ENCODE measurements around the gene KLRC4. TPM values are rescaled to one million over a fixed set of nuclear protein-coding genes. Genes with fewer than 3 reads are reported as not detected.

KLRC4 gene
- total and polyA plus RNA-seq, 10 of the 15 experiments (the other 5 are each of a cell fraction or from before 2014, with no cell fraction given) = 0.07 to 0.34 TPM; not detected in 8

DNA sequence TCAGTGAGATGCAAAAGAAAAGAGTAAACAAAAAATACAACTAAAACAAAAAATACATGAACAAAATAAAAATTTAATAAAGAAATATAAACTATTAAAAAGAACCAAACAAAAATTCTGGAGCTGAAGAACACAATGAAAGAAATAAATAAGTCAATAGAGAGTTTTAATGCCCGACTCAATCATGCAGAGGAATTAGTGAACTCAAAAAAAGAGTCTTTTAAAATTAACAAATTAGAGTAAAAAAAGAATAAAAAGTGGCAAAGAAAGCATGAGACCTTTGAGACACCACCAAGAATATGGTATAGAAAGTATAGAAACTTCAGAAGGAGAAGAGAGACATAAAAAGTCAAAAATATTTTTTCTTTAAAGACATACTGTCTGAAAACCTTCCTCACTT, 46.2 kb upstream of the KLRC4 start:
- Histone ChIP-seq H2AFZ (ENCODE audit: control insufficient read depth, low read depth, low read length) (no peak overlapping the region), H3K4me1 (ENCODE audit: control insufficient read depth, insufficient read depth, low read length) (no peaks in the 10 kb centered on the region), H3K4me2 (ENCODE audit: control insufficient read depth, insufficient read depth) (no peak overlapping the region), H4K20me1 (ENCODE audit: control insufficient read depth, insufficient read depth) (no peaks in the 10 kb centered on the region), H3K9me3 (replicated peaks; ENCODE audit: control insufficient read depth, insufficient read depth, low read length) (peaks cover 15% of the 10 kb centered on the region), H3K4me3 (no peak overlapping the region), H3K79me2 (ENCODE audit: control insufficient read depth, insufficient read depth, low read length) (no peaks in the 10 kb centered on the region), H3K27ac (ENCODE audit: control insufficient read depth, insufficient read depth) (no peak overlapping the region), H3K9ac (ENCODE audit: control insufficient read depth, insufficient read depth, low read length) (no peak overlapping the region), H3K27me3 (replicated peaks in 1 of 2; ENCODE audit: control insufficient read depth in 2 of 2, insufficient read depth in 2 of 2, low read length in 1 of 2) (no peaks in the 10 kb centered on the region), H3K36me3 (ENCODE audit: control insufficient read depth in 2 of 2, insufficient read depth in 2 of 2, low read length in 1 of 2) (no peaks in the 10 kb centered on the region)
- FAIRE-seq (no peak), DNase-seq (ENCODE audit: low read depth, low spot score) (no peak), ATAC-seq (no peak)
- intact Hi-C loops (cut with micrococcal nuclease; ENCODE audit: unreplicated experiment) = no loop called here
- ChIA-PET RAD21 (ENCODE audit: unreplicated experiment) (no interaction called here), POLR2A (no interaction called here), CTCF (interaction anchor here (0.9 kb wide), 1 partner anchor 24 kb away, joined by 3 read pairs; no protein-coding TSS in a partner anchor), SMC1A (ENCODE audit: uncharacterized antibody, unreplicated experiment) (interaction anchor here (0.6 to 1.4 kb wide), 4 partner anchors 10 to 158 kb away, joined by 3 to 5 read pairs (median 3); no protein-coding TSS in a partner anchor)
- no TSS peak for BruUV-seq (replicated peaks)
- 0% methylated on average over 1 of the region's 1 CpG for WGBS (ENCODE audit: insufficient coverage, insufficient replicate concordance, low lambda C conversion rate, missing lambda C conversion rate)
- no peak for TF ChIP-seq ZZZ3 (IDR thresholded peaks at IDR 0.05; ENCODE audit: control insufficient read depth, insufficient read length, low read depth)
- TF ChIP-seq NBN (IDR thresholded peaks at IDR 0.05) = no peak
- TF ChIP-seq STAT1 (conservative IDR thresholded peaks at IDR 0.05) = no peak
- in situ Hi-C loops (cut with MboI) = no loop called here

DNA sequence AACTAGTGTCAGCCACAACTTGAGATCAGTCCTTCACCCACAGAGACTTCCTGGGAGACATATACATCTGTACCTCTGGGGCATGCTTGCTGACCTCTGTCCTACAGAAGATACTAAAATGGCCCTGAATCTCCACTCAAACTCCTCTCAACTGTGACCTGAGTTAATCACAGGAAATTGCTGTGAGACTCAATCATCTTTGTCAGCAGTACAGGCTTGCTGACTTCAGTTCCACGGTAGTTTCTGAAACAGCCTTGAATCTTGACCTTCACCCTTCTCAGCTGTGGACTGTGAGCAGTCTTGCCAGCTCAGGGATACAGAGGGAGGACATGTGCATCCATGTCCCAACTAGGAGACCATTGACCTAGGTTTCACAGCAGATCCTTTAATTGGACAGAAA, 45.0 kb upstream of the KLRC4 start:
- H3K9ac ChIP-seq (ENCODE audit: control insufficient read depth, insufficient read depth, low read length) = no peak overlapping the region
- H3K4me1 ChIP-seq (ENCODE audit: control insufficient read depth, insufficient read depth, low read length) = no peaks in the 10 kb centered on the region
- ChIA-PET RAD21 (ENCODE audit: unreplicated experiment) (no interaction called here), POLR2A (no interaction called here), CTCF (no interaction called here), SMC1A (ENCODE audit: uncharacterized antibody, unreplicated experiment) (no interaction called here)
- no TSS peak for BruUV-seq (replicated peaks)
- H3K36me3 ChIP-seq (ENCODE audit: control insufficient read depth in 2 of 2, insufficient read depth in 2 of 2, low read length in 1 of 2) = no peaks in the 10 kb centered on the region
- ATAC-seq (no peak; the same call in 2 of the 3 replicates), DNase-seq (ENCODE audit: low read depth, low spot score) (no peak), FAIRE-seq (no peak)
- intact Hi-C loops (cut with micrococcal nuclease; ENCODE audit: unreplicated experiment) = no loop called here
- H2AFZ ChIP-seq (ENCODE audit: control insufficient read depth, low read depth, low read length) = no peak overlapping the region
- no peak overlapping the region for H3K4me3 ChIP-seq
- WGBS (ENCODE audit: insufficient coverage, insufficient replicate concordance, low lambda C conversion rate, missing lambda C conversion rate) = 58% methylated on average over 1 of the region's 1 CpG
- H4K20me1 ChIP-seq (ENCODE audit: control insufficient read depth, insufficient read depth) = no peaks in the 10 kb centered on the region
- H3K9me3 ChIP-seq (replicated peaks; ENCODE audit: control insufficient read depth, insufficient read depth, low read length) = peaks cover 15% of the 10 kb centered on the region
- no peaks in the 10 kb centered on the region for H3K79me2 ChIP-seq (ENCODE audit: control insufficient read depth, insufficient read depth, low read length)
- H3K27me3 ChIP-seq (replicated peaks in 1 of 2; ENCODE audit: control insufficient read depth in 2 of 2, insufficient read depth in 2 of 2, low read length in 1 of 2) = no peaks in the 10 kb centered on the region
- no peak overlapping the region for H3K27ac ChIP-seq (ENCODE audit: control insufficient read depth, insufficient read depth)
- in situ Hi-C loops (cut with MboI) = no loop called here
- H3K4me2 ChIP-seq (ENCODE audit: control insufficient read depth, insufficient read depth) = no peak overlapping the region
- TF ChIP-seq, protein P1, sequence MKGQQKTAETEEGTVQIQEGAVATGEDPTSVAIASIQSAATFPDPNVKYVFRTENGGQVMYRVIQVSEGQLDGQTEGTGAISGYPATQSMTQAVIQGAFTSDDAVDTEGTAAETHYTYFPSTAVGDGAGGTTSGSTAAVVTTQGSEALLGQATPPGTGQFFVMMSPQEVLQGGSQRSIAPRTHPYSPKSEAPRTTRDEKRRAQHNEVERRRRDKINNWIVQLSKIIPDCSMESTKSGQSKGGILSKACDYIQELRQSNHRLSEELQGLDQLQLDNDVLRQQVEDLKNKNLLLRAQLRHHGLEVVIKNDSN (IDR thresholded peaks at IDR 0.05; ENCODE audit: borderline replicate concordance, extremely low read length, insufficient read depth, low read depth, low read length) = no peak
- TF ChIP-seq RAD51 (IDR thresholded peaks at IDR 0.05) (no peak), SUPT20H (IDR thresholded peaks at IDR 0.05; ENCODE audit: borderline replicate concordance, control insufficient read depth, low read depth, low read length) (no peak), TAF1 (IDR thresholded peaks at IDR 0.05; ENCODE audit: borderline replicate concordance, low read depth, low read length) (no peak), ESRRA (IDR thresholded peaks at IDR 0.05; ENCODE audit: low read length) (no peak), STAT3 (IDR thresholded peaks at IDR 0.05; ENCODE audit: low read depth, low read length) (no peak), STAT1 (conservative IDR thresholded peaks at IDR 0.05) (no peak), CBFB (IDR thresholded peaks at IDR 0.05; ENCODE audit: low read depth) (no peak), POLR2AphosphoS2 (IDR thresholded peaks at IDR 0.05; ENCODE audit: low read depth, low read length) (no peak), POLR2AphosphoS5 (IDR thresholded peaks at IDR 0.05; ENCODE audit: low read length) (no peak), RFX5 (IDR thresholded peaks at IDR 0.05; ENCODE audit: low read depth, low read length) (no peak), JUNB (IDR thresholded peaks at IDR 0.05) (no peak), SP1 (IDR thresholded peaks at IDR 0.05; ENCODE audit: low read depth, low read length) (no peak)
- TF ChIP-seq, protein P2, sequence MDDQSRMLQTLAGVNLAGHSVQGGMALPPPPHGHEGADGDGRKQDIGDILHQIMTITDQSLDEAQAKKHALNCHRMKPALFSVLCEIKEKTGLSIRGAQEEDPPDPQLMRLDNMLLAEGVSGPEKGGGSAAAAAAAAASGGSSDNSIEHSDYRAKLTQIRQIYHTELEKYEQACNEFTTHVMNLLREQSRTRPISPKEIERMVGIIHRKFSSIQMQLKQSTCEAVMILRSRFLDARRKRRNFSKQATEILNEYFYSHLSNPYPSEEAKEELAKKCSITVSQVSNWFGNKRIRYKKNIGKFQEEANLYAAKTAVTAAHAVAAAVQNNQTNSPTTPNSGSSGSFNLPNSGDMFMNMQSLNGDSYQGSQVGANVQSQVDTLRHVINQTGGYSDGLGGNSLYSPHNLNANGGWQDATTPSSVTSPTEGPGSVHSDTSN (IDR thresholded peaks at IDR 0.05; ENCODE audit: insufficient replicate concordance, low read depth, low read length) = no peak
- TF ChIP-seq, protein P3, sequence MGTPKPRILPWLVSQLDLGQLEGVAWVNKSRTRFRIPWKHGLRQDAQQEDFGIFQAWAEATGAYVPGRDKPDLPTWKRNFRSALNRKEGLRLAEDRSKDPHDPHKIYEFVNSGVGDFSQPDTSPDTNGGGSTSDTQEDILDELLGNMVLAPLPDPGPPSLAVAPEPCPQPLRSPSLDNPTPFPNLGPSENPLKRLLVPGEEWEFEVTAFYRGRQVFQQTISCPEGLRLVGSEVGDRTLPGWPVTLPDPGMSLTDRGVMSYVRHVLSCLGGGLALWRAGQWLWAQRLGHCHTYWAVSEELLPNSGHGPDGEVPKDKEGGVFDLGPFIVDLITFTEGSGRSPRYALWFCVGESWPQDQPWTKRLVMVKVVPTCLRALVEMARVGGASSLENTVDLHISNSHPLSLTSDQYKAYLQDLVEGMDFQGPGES (IDR thresholded peaks at IDR 0.05) = no peak
